Large intestine (tissue), 3 donors: ENCODE results near the gene BCAS4. TPM values are rescaled to one million over a fixed set of nuclear protein-coding genes. Genes with fewer than 3 reads are reported as not detected.
"Not testable (repeated sequence)": the region's sequence is repeated elsewhere in the genome, so short reads cannot be mapped to it uniquely, and the experiment has no call there.

Experiments used
- DNase-seq, 2 donors: peaks; one replicate each; pipeline versions ENCODE4 v3.0.0 to v3.0.0-alpha.2; 2013
- H3K27ac ChIP-seq: one replicate; pipeline ENCODE4 v1.5.1; 2013; ENCODE audit warnings: low read length
- H3K27me3 ChIP-seq: 2 replicates; pipeline ENCODE4 v1.6.1; 2013; ENCODE audit warnings: low read length; ENCODE audit not compliant: control insufficient read depth, insufficient read depth
- H3K36me3 ChIP-seq: 2 replicates; pipeline ENCODE4 v1.6.1; 2013; ENCODE audit warnings: low read length; ENCODE audit not compliant: control insufficient read depth, insufficient read depth
- H3K4me1 ChIP-seq: one replicate; pipeline ENCODE4 v1.6.1; 2013; ENCODE audit warnings: low read length; ENCODE audit not compliant: control insufficient read depth, insufficient read depth
- H3K4me3 ChIP-seq: one replicate; pipeline ENCODE4 v1.5.1; 2013; ENCODE audit warnings: low read length
- H3K9me3 ChIP-seq: one replicate; pipeline ENCODE4 v1.6.1; 2013; ENCODE audit warnings: mild to moderate bottlenecking, low read depth, low read length, moderate library complexity; ENCODE audit not compliant: control insufficient read depth
- WGBS: methylation state at CpG from one replicate; pipeline ENCODE4 v1.1.5; 2013; ENCODE audit warnings: low lambda C conversion rate; ENCODE audit not compliant: insufficient coverage; 5-methylcytosine and 5-hydroxymethylcytosine counted together
- polyA plus RNA-seq: library from polyadenylated mRNA; unstranded; fragments of 120-200 nt; gene quantifications from one replicate; pipeline ENCODE4 v1.2.1, GENCODE V29; 2013

The BCAS4 gene
- polyA plus RNA-seq, 1 donor = 3.4 TPM

DNA sequence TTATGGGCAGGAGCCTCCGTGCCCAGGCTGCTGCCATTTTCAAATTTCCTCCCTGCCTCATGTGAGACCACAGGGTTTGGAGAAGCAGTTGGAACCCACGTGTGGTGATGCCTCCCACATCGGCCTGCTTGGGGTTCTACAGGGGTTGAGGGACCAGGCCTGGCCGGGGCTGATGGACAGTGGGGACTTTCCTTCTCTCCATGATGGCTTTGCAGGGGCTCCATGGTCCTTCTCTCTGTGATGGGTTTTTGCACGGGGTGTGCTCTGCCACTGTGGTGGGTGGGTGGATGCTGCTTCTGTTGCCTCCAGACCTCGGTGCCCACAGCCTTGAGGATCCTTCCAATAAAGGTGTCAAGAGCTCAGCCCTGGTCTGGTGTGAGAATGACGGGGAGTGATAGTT lies 82.0 kb downstream of the BCAS4 start:
- no peaks in the 10 kb centered on the region for H3K4me1 ChIP-seq
- H3K9me3 ChIP-seq = no peaks in the 10 kb centered on the region
- DNase-seq = no peak
- WGBS = no CpG with 5 or more reads among the region's 7 CpGs
- no peak overlapping the region for H3K27ac ChIP-seq
- H3K4me3 ChIP-seq = no peak overlapping the region
- peaks cover 3% of the 10 kb centered on the region for H3K36me3 ChIP-seq
- H3K27me3 ChIP-seq = no peaks in the 10 kb centered on the region

DNA sequence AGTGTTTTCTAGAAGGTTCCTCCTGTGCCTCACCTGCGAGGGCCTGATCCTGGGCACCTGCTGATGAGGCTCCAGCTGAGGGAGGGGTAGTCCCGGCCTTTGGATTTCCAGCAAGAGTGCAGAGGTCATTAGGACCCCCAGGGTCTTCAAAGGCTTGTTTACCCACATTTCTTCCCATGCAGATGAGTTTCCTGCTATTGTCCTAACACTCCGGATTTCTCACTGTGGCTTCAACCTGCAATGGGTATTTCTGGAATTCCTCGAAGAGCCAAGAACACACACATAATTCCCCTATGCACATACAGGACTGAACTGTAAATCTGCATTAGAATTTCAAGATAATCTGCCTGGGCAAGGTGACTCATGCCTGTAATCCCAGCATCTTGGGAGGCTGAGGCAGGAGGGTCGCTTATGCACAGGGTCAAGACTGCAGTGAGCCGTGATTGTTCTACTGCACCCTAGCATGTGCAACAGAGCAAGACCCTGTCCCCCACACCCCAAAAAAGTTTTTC lies 82.4 kb downstream of the BCAS4 start:
- Histone ChIP-seq H3K4me3 (no peak overlapping the region), H3K27ac (no peak overlapping the region), H3K36me3 (peaks cover 3% of the 10 kb centered on the region), H3K9me3 (no peaks in the 10 kb centered on the region), H3K27me3 (no peaks in the 10 kb centered on the region), H3K4me1 (no peaks in the 10 kb centered on the region)
- 80% methylated on average over 1 of the region's 6 CpGs for WGBS
- DNase-seq = no peak

DNA sequence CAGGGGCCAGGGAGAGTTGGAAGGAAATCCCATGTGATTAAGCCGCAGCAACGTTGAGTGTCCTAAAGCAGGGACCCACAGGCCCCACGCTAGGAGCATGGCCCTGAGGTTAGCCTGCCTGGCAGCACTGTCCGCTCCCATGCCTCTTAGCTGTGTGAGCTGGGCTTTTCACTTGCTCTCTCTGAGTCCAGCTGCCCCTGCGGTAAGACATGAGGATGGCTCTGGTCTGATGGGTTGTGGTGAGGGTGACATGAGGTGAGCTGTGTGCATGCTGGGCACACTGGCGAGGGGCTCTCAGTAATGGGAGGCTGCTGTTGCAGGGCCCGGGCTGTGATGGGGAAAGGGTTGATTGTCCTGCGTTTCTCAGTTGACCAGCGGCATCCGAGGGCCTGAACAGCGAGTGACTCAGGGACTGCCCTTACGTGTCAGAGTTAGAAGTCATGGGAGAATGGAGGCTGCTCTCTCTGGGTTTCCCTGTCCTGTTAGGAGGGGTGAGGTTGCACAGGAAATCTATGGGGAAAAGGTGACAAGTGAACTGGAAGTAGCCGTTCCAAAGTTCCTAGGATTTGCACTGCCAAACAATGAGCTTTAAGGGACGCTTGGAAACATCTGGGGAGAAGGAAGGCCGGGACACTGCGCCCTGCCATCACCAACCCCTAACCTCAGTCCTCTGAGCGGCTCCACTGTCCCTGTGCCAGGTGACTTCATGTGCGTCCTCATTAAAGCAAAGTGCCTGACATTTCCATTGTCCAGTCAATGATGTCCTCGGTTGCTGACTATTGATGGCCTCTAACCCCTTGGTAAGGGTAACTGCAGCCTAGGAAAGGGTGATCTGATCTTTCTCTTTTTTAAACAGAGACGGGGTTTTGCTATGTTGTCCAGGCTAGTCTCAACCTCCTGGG lies 85.0 kb downstream of the BCAS4 start:
- H3K4me1 ChIP-seq = no peaks in the 10 kb centered on the region
- 91% methylated on average over 5 of the region's 20 CpGs for WGBS
- DNase-seq = no peak
- no peaks in the 10 kb centered on the region for H3K9me3 ChIP-seq
- H3K36me3 ChIP-seq = peaks cover 3% of the 10 kb centered on the region
- no peaks in the 10 kb centered on the region for H3K27me3 ChIP-seq
- no peak overlapping the region for H3K4me3 ChIP-seq
- H3K27ac ChIP-seq = no peak overlapping the region

DNA sequence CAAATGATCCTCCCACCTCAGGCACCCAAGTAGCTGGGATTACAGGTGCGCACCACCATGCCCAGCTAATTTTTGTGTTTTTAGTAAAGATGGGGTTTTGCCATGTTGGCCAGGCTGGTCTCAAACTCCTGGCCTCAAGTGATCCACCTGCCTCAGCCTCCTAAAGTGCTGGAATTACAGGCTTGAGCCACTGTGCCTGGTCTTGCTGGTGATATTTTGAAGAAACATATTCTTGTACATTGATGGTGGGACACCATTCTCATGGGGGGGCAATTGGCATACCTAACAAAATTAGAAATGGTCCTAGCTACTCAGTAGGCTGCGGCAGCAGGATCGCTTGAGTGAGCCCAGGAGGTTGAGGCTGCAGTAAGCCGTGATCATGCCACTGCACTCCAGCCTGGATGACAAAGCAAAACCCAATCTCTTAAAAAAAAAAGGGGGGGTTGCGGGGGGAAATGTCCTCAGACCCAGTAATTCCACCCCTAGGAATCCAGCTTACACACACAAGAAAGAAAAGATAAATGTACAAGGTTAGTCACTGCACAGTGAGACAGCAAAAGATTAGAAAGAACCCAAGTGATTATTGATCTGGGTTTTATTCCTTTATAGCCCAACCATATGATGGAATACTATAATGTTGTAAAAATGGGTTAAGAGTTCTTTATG lies 87.0 kb downstream of the BCAS4 start:
- H3K9me3 ChIP-seq, H3K4me1 ChIP-seq, H3K4me3 ChIP-seq, H3K36me3 ChIP-seq, H3K27me3 ChIP-seq, H3K27ac ChIP-seq, DNase-seq: not testable (repeated sequence)
- WGBS = no CpG with 5 or more reads among the region's 5 CpGs

DNA sequence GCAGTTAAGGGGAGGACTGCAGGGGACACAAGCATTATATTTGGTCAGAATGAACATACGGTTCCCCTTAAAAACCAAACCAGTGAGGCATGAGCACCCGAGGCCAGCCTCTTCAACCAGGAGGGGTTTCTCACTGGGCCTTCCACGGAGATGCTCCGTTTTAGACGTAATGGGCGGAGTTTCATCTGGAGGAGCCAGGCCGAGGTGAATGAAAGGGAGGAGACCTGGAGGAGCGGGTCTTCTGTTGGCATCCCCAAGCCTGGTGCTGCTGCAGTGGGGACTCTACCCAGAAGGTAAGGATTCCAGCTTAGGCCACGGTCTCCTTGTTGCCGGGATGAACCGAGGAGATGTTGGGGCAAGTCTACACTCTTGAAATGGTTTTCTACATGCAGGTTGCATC lies 89.0 kb downstream of the BCAS4 start:
- no peaks in the 10 kb centered on the region for H3K4me1 ChIP-seq
- WGBS = no CpG with 5 or more reads among the region's 11 CpGs
- no peaks in the 10 kb centered on the region for H3K27me3 ChIP-seq
- H3K36me3 ChIP-seq = peaks cover 11% of the 10 kb centered on the region
- no peaks in the 10 kb centered on the region for H3K9me3 ChIP-seq
- H3K4me3 ChIP-seq = no peak overlapping the region
- H3K27ac ChIP-seq = no peak overlapping the region
- no peak for DNase-seq

DNA sequence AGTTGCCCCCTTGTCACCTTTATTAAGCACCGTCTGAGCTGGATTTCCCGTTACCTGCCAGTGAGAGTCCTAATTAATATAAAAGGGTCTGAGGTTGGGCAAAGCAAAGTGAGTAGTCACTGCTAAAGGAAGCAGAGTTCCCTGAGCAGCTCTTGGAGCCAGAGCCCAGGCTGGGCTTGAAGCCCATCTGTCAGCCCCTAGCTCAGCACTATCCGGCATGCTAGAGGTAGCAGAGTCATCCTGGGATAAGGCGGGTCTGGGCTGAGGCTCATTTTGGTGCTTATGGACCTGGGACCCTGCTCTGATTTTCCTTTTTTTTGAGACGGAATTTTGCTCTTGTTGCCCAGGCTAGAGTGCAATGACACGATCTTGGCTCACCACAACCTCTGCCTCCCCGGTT lies 90.2 kb downstream of the BCAS4 start:
- Histone ChIP-seq H3K27ac (no peak overlapping the region), H3K4me1 (no peaks in the 10 kb centered on the region), H3K4me3 (no peak overlapping the region), H3K9me3 (no peaks in the 10 kb centered on the region), H3K36me3 (peaks cover 19% of the 10 kb centered on the region), H3K27me3 (no peaks in the 10 kb centered on the region)
- DNase-seq = no peak
- no CpG with 5 or more reads among the region's 7 CpGs for WGBS

DNA sequence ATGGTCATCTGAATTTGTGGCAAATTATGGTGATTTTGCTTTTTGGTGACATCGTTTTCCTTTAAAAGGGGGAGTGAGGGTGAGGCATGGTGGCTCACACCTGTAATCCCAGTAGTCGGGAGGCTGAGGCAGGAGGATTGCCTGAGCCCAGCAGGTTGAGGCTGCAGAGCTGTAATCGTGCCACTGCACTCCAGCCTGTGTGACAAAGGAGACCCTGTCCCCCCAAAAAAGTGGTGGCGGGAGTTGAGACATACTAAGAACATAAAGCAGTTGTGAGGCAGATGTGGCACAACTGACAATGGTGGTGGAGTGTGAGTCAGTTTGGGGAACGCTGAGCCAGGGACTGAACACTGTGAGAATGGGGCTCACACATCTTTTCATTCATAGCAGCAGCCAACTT lies 90.9 kb downstream of the BCAS4 start:
- no peaks in the 10 kb centered on the region for H3K9me3 ChIP-seq
- DNase-seq = no peak
- no CpG with 5 or more reads among the region's 5 CpGs for WGBS
- H3K36me3 ChIP-seq = peaks cover 19% of the 10 kb centered on the region
- H3K4me1 ChIP-seq = no peaks in the 10 kb centered on the region
- H3K27ac ChIP-seq = no peak overlapping the region
- no peaks in the 10 kb centered on the region for H3K27me3 ChIP-seq
- no peak overlapping the region for H3K4me3 ChIP-seq

DNA sequence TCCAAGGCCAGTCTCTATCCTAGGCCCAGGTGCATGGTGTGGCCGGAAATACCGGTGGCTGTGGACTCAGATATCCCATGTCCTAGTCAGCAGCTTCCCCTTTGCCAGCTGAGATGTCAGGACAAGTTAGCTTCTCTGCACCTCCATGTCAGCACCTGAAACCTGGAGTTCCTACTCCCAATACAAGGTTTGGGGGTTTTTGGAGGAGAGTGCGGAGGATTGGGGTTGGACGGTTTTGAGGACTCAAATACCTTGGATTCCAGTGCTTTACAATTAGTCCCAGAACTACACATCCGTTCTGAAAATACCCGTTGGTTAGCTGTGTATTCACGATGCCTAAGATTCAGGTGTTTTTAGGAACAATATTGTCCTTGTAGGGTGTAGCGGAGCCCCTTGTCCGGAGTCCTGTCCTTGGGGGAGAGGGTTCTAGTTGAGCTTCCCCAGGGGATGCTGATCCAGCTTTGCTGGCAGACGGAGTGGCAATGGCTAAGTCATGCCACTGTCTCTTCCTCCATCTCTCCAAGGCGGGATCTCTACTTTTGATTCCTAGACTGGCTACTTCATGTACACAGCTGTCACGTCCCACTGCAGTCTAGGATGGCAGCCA lies 91.4 kb downstream of the BCAS4 start:
- Histone ChIP-seq H3K4me3 (no peak overlapping the region), H3K9me3 (no peaks in the 10 kb centered on the region), H3K27ac (no peak overlapping the region), H3K27me3 (no peaks in the 10 kb centered on the region), H3K4me1 (no peaks in the 10 kb centered on the region), H3K36me3 (peaks cover 24% of the 10 kb centered on the region)
- no CpG with 5 or more reads among the region's 12 CpGs for WGBS
- DNase-seq = no peak

DNA sequence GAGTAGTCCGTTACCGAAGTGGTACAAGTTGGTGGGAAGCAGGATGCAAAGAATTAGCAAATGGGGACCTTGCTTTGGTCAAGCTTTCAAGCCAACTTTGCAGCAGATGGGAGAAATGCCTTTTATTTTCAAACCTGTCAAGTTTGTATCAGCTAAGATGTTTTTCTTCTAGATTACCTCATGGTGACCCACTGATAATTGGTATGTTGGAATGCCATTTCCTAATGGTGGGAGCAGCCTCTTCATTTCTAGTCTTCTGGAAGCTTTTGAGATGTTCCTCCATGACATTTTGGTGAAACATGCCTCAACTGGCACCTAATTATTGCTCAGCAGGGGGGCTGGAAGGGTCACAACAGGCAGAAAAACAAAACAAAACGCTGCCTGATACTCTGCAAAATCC lies 92.7 kb downstream of the BCAS4 start:
- Histone ChIP-seq H3K4me3 (no peak overlapping the region), H3K4me1 (no peaks in the 10 kb centered on the region), H3K27ac (no peak overlapping the region), H3K36me3 (peaks cover 37% of the 10 kb centered on the region), H3K27me3 (no peaks in the 10 kb centered on the region), H3K9me3 (no peaks in the 10 kb centered on the region)
- no peak for DNase-seq
- no CpG with 5 or more reads among the region's 3 CpGs for WGBS

DNA sequence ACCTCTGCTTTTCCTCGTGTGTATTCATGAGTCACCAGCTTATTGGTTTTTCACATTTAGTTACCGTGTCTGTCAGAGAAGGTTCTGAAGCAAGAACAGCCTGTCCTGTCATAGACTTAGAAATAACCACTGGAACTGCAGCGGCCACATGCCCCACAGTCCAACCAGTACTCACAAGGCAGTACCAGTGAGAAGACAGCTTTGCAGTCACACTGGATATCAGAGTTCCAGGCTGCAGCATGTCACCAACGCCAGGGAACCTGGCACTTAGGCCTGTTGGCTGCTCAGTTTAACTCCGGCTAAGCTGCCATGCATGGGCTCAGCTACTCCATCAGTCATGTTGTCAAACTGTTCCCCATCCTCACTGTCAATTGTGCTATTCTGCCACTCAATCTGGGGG lies 96.3 kb downstream of the BCAS4 start:
- H3K27ac ChIP-seq = no peak overlapping the region
- H3K27me3 ChIP-seq = no peaks in the 10 kb centered on the region
- no peaks in the 10 kb centered on the region for H3K4me1 ChIP-seq
- DNase-seq = no peak
- no CpG with 5 or more reads among the region's 5 CpGs for WGBS
- H3K4me3 ChIP-seq = no peak overlapping the region
- peaks cover 55% of the 10 kb centered on the region for H3K36me3 ChIP-seq
- H3K9me3 ChIP-seq = no peaks in the 10 kb centered on the region
